Osteoblast (primary cell): ENCODE results near the gene PKIG. TPM values are rescaled to one million over a fixed set of nuclear protein-coding genes. Genes with fewer than 3 reads are reported as not detected.

Experiments used
- DNase-seq: peaks from one replicate; pipeline ENCODE4 v3.0.0; 2011; ENCODE audit warnings: low spot score, mixed read lengths; ENCODE audit not compliant: insufficient read length; ENCODE audit errors: missing footprints
- H2AFZ ChIP-seq: 2 replicates; pipeline ENCODE4 v1.6.0; 2011; ENCODE audit warnings: mild to moderate bottlenecking, low read length
- H3K27ac ChIP-seq: 2 replicates; pipeline ENCODE4 v1.5.1; 2011; ENCODE audit warnings: mild to moderate bottlenecking, low read depth, low read length, moderate library complexity
- H3K27me3 ChIP-seq: 2 replicates; pipeline ENCODE4 v1.6.0; 2012; ENCODE audit warnings: mild to moderate bottlenecking, control low read depth, inconsistent platforms, low read length, moderate library complexity; ENCODE audit not compliant: insufficient read depth
- H3K36me3 ChIP-seq: 2 replicates; pipeline ENCODE4 v1.5.1; 2011; ENCODE audit warnings: mild to moderate bottlenecking, low read length, control low read depth, moderate library complexity; ENCODE audit not compliant: insufficient read depth
- H3K4me1 ChIP-seq: 2 replicates; pipeline ENCODE4 v1.5.1; 2011; ENCODE audit warnings: mild to moderate bottlenecking, low read length, control low read depth, moderate library complexity; ENCODE audit not compliant: insufficient read depth
- H3K4me2 ChIP-seq: 2 replicates; pipeline ENCODE4 v1.6.0; 2011; ENCODE audit warnings: mild to moderate bottlenecking, low read length; ENCODE audit not compliant: insufficient read depth
- H3K4me3 ChIP-seq: fragments of 200-600 bp; sonication (generic); 3 replicates; pipeline ENCODE4 v1.5.1; 2012; ENCODE audit warnings: mild to moderate bottlenecking, low read length, inconsistent platforms; ENCODE audit not compliant: insufficient read depth
- H3K79me2 ChIP-seq: 2 replicates; pipeline ENCODE4 v1.6.0; 2012; ENCODE audit warnings: mild to moderate bottlenecking, low read length, control low read depth, inconsistent platforms; ENCODE audit not compliant: insufficient read depth
- H3K9me3 ChIP-seq: 2 replicates; pipeline ENCODE4 v1.5.1; 2011; ENCODE audit warnings: low read depth, low read length, control low read depth
- H4K20me1 ChIP-seq: 2 replicates; pipeline ENCODE4 v1.6.0; 2012; ENCODE audit warnings: mild to moderate bottlenecking, low read length, control low read depth; ENCODE audit not compliant: insufficient read depth
- total RNA-seq: library from RNA; depleted of rRNA; stranded (reverse); fragments of >200 nt; gene quantifications from 2 replicates; pipeline ENCODE4 v1.2.3, GENCODE V29; 2012
- TF ChIP-seq, protein P1 (sequence below): IDR thresholded peaks from 2 replicates; pipeline ENCODE4 v1.5.1; 2011; ENCODE audit warnings: mild to moderate bottlenecking, low read depth, low read length, moderate library complexity; ENCODE audit errors: extremely low read depth

Gene PKIG
- total RNA-seq, 1 donor, result 107 TPM

GRCh38 chr20:44580581-44581268 lies 1.7 kb upstream of the PKIG start:
- peak overlapping the region; percentile 93 for H3K4me2 ChIP-seq

DNA sequence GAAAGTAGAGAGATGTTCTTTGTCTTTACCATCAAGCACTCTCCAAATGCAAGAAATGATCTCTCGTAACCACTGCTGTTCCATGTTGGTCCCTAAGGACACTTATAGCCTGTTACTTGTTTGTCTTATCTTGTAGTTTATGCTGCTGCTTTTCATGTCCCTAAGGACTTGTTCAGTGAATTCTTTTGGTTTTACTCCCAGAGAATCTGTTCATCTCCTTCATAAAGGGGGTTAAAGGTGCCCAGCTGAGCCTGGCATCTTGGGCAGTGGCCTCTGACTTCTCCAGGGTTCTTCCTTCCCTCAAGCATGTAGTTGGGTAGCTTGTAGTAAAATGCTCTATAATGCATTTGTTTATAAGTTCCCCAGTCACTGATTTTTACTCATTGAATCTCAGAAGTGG lies 864 bp upstream of the PKIG start:
- peak overlapping the region; percentile 93 for H3K4me2 ChIP-seq
- DNase-seq, result peak; percentile 52
- no peaks in the 10 kb centered on the region for H3K9me3 ChIP-seq
- peaks cover 46% of the 10 kb centered on the region for H3K4me1 ChIP-seq
- no peaks in the 10 kb centered on the region for H3K36me3 ChIP-seq
- peaks cover 36% of the 10 kb centered on the region for H3K79me2 ChIP-seq
- TF ChIP-seq, protein P1, sequence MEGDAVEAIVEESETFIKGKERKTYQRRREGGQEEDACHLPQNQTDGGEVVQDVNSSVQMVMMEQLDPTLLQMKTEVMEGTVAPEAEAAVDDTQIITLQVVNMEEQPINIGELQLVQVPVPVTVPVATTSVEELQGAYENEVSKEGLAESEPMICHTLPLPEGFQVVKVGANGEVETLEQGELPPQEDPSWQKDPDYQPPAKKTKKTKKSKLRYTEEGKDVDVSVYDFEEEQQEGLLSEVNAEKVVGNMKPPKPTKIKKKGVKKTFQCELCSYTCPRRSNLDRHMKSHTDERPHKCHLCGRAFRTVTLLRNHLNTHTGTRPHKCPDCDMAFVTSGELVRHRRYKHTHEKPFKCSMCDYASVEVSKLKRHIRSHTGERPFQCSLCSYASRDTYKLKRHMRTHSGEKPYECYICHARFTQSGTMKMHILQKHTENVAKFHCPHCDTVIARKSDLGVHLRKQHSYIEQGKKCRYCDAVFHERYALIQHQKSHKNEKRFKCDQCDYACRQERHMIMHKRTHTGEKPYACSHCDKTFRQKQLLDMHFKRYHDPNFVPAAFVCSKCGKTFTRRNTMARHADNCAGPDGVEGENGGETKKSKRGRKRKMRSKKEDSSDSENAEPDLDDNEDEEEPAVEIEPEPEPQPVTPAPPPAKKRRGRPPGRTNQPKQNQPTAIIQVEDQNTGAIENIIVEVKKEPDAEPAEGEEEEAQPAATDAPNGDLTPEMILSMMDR, result no peak
- peak overlapping the region; percentile 4 for H3K4me3 ChIP-seq
- H3K27me3 ChIP-seq, result no peaks in the 10 kb centered on the region
- peak overlapping the region; percentile 94 for H3K27ac ChIP-seq
- no peak overlapping the region for H2AFZ ChIP-seq
- H4K20me1 ChIP-seq, result no peaks in the 10 kb centered on the region

More at GRCh38 chr20:44580581-44581268, 1.7 kb upstream of the PKIG start:
- Histone ChIP-seq H3K36me3 (no peaks in the 10 kb centered on the region), H3K27ac (peak overlapping the region; percentile 94), H3K79me2 (peaks cover 28% of the 10 kb centered on the region), H3K4me1 (peaks cover 47% of the 10 kb centered on the region), H3K4me3 (no peak overlapping the region), H4K20me1 (no peaks in the 10 kb centered on the region), H2AFZ (no peak overlapping the region), H3K9me3 (no peaks in the 10 kb centered on the region), H3K27me3 (no peaks in the 10 kb centered on the region)
- TF ChIP-seq, protein P1, result no peak
- no peak for DNase-seq

GRCh38 chr20:44583157-44583556 lies 778 bp downstream of the PKIG start:
- TF ChIP-seq, protein P1, result no peak
- Histone ChIP-seq H3K4me3 (peak overlapping the region; percentile 74), H3K4me1 (peaks cover 51% of the 10 kb centered on the region), H3K27me3 (no peaks in the 10 kb centered on the region), H3K4me2 (peak overlapping the region; percentile 93), H2AFZ (no peak overlapping the region), H3K36me3 (no peaks in the 10 kb centered on the region), H3K79me2 (peaks cover 53% of the 10 kb centered on the region), H3K9me3 (no peaks in the 10 kb centered on the region), H4K20me1 (no peaks in the 10 kb centered on the region), H3K27ac (peak overlapping the region; percentile 94)
- no peak for DNase-seq

GRCh38 chr20:44584162-44584561 lies 1.8 kb downstream of the PKIG start:
- H2AFZ ChIP-seq, result no peak overlapping the region
- no peaks in the 10 kb centered on the region for H3K36me3 ChIP-seq
- TF ChIP-seq, protein P1, result no peak
- H3K4me1 ChIP-seq, result peaks cover 50% of the 10 kb centered on the region
- no peak for DNase-seq
- H3K27ac ChIP-seq, result no peak overlapping the region
- H3K9me3 ChIP-seq, result no peaks in the 10 kb centered on the region
- peak overlapping the region; percentile 93 for H3K4me2 ChIP-seq
- H4K20me1 ChIP-seq, result no peaks in the 10 kb centered on the region
- peaks cover 53% of the 10 kb centered on the region for H3K79me2 ChIP-seq
- H3K4me3 ChIP-seq, result peak overlapping the region; percentile 74
- H3K27me3 ChIP-seq, result no peaks in the 10 kb centered on the region
